HCT116 (cell line): ENCODE results near the gene HDAC5.

Experiments
- CTCF ChIP-seq, 3 experiments: fragments of 200-600 bp in 1 of 3; sonication (generic) in 1 of 3; IDR thresholded peaks in 2 of 3; conservative IDR thresholded peaks in 1 of 3; 2 replicates each; pipeline ENCODE4 v1.5.1; 2012 to 2017; ENCODE audit warnings: low read depth in 2 of 3, low read length in 2 of 3, antibody characterized with exemption in 1 of 3, borderline replicate concordance in 1 of 3, control low read depth in 1 of 3, mild to moderate bottlenecking in 1 of 3, mixed read lengths in 1 of 3, mixed run types in 1 of 3, moderate library complexity in 1 of 3; ENCODE audit not compliant: insufficient read depth in 1 of 3
- EZH2 ChIP-seq: fragments of 200-600 bp; sonication (generic); IDR thresholded peaks from 2 replicates; pipeline ENCODE4 v1.6.1; 2017; ENCODE audit warnings: antibody characterized with exemption, mixed run types
- MAX ChIP-seq: IDR thresholded peaks from 2 replicates; pipeline ENCODE4 v1.6.1; 2012
- POLR2A ChIP-seq: IDR thresholded peaks from 2 replicates; pipeline ENCODE4 v1.7.0; 2011; ENCODE audit warnings: borderline replicate concordance; ENCODE audit not compliant: insufficient read depth, insufficient read length; ENCODE audit errors: extremely low read depth
- POLR2AphosphoS5 ChIP-seq: IDR thresholded peaks from 2 replicates; pipeline ENCODE4 v1.6.1; 2011; ENCODE audit warnings: mild to moderate bottlenecking, low read depth, low read length, moderate library complexity
- RAD21 ChIP-seq: IDR thresholded peaks from 2 replicates; pipeline ENCODE4 v1.6.1; 2012; ENCODE audit warnings: low read depth, mild to moderate bottlenecking
- YY1 ChIP-seq: IDR thresholded peaks from 2 replicates; pipeline ENCODE4 v1.6.1; 2011; ENCODE audit warnings: low read length, low read depth, moderate library complexity, mild to moderate bottlenecking; ENCODE audit not compliant: insufficient replicate concordance; ENCODE audit errors: extremely low read depth
- TF ChIP-seq, protein P1 (sequence below): IDR thresholded peaks from 2 replicates; pipeline ENCODE4 v1.6.1; 2011; ENCODE audit warnings: mild to moderate bottlenecking, low read length, moderate library complexity; ENCODE audit not compliant: insufficient replicate concordance; ENCODE audit errors: extremely low read depth

GRCh38 chr17:44122816-44123355, 555 bp downstream of the HDAC5 start:
- TF ChIP-seq POLR2A (no peak), CTCF (IDR thresholded peaks at IDR 0.05 in 2 of 3, conservative IDR thresholded peaks at IDR 0.05 in 1 of 3; ENCODE audit: borderline replicate concordance in 1 of 3, insufficient read depth in 1 of 3, low read depth in 2 of 3, low read length in 2 of 3) (no peak), POLR2AphosphoS5 (no peak), EZH2 (no peak), RAD21 (no peak), MAX (no peak), YY1 (no peak)
- TF ChIP-seq, protein P1, sequence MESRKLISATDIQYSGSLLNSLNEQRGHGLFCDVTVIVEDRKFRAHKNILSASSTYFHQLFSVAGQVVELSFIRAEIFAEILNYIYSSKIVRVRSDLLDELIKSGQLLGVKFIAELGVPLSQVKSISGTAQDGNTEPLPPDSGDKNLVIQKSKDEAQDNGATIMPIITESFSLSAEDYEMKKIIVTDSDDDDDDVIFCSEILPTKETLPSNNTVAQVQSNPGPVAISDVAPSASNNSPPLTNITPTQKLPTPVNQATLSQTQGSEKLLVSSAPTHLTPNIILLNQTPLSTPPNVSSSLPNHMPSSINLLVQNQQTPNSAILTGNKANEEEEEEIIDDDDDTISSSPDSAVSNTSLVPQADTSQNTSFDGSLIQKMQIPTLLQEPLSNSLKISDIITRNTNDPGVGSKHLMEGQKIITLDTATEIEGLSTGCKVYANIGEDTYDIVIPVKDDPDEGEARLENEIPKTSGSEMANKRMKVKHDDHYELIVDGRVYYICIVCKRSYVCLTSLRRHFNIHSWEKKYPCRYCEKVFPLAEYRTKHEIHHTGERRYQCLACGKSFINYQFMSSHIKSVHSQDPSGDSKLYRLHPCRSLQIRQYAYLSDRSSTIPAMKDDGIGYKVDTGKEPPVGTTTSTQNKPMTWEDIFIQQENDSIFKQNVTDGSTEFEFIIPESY, result no peak
